ENCODE data around the gene KLHL11.

- TF ChIP-seq POLR2A (IDR thresholded peaks at IDR 0.05; ENCODE audit: low read length), result no peak
- no peak for TF ChIP-seq GATA1 (IDR thresholded peaks at IDR 0.05; ENCODE audit: low read depth, low read length)
Measured at GRCh38 chr17:41907185-41907556, 41.9 kb upstream of the KLHL11 start.
